ENCODE measurements around the gene DNAJC16.
"Not testable (repeated sequence)": the region's sequence is repeated elsewhere in the genome, so short reads cannot be mapped to it uniquely, and the experiment has no call there.

DNAJC16 gene

DNA sequence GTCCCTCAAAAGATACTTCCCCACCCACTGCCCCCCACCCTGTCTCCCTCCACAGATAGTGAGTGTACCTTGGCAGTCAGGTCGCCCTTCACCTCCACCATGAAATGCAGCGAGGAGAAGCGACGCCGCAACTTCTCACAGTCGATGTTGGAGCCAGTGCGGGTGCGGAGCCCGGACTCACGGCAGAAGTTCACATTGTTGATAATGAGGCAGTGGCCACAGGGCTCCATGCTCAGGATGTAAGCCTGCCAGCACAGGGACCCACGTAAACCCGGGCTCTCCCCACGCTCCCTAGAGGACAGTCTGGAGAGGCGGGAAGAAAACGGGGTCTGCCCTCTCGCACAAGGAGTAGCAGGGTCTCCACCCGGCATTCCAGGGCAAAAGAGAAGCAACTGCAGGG, 19.8 kb upstream of the DNAJC16 start:
- in situ Hi-C loops (cut with MboI; ENCODE audit: low sequenced_read_pairs), result no loop called here

DNA sequence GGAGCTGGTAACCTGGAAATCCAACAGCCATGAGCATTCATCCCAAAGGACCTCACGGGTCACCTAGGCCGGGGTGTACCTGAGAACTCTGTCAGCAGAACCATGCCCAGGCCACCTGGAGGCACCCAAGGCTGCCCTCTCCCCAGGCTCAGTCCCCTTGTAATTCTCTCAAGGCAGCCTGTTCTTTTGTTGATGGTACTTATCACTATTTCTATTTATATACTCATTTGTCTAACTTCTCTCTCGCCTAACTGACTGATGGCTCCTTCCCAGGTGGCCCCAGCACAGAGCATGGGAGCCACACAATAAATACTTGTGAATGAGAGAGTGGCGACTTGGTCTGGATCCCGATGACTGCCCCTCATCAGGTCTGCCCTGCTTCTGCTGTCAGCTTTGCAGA, 19.4 kb upstream of the DNAJC16 start:
- in situ Hi-C loops (cut with MboI; ENCODE audit: low sequenced_read_pairs), result no loop called here

DNA sequence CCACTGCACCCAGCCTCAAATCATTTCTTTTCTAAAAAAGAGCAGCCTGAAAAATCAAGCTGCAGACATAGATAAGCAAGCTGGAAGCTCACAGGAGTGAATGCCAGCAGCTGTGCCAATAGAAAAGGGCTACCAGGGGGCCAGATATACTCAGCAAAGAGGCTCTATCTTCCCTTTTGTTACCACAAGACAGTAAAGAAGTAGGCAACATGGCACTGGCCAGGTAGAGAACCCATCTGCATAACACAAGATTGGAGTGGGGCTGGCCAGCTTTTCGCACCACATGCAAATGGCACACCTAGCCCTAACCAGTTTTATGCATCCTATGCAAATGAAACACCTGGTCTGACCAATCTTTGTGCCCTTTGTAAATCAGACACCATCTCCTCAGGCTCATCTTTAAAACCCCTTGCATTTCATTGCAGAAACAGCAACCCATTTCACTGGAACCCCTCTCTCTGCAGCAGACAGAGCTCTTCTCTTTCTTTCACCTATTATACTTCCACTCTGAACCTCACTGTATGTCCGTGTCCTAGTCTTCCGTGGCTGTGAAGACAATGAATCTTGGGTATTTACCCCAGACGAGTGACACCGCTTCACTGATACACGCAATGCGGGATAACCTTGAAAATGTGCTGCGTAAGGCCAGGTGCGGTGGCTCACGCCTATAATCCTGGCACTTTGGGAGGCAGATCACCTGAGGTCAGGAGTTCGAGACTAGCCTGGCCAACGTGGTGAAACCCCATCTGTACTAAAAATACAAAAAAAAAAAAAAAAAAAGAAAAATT, 17.8 kb upstream of the DNAJC16 start:
- in situ Hi-C loops (cut with MboI; ENCODE audit: low sequenced_read_pairs), result no loop called here

DNA sequence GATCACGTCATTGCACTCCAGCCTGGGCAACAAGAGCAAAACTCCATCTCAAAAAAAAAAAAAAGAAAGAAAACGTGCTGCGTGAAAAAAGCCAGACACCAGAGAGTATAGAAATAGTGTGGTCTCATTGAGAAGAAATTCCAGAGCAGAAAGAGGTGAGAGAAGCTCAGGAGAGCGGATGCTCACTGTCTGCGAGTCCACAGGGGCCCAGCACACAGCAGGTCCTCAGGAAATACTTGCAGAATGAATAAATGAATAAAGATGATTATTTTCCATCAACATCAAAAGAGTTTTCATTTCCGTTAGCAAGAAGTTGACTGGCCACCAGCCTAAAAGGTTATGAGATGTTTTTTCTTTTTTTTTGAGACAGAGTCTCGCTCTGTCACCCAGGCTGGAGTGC, 17.1 kb upstream of the DNAJC16 start:
- in situ Hi-C loops (cut with MboI; ENCODE audit: low sequenced_read_pairs), result no loop called here

DNA sequence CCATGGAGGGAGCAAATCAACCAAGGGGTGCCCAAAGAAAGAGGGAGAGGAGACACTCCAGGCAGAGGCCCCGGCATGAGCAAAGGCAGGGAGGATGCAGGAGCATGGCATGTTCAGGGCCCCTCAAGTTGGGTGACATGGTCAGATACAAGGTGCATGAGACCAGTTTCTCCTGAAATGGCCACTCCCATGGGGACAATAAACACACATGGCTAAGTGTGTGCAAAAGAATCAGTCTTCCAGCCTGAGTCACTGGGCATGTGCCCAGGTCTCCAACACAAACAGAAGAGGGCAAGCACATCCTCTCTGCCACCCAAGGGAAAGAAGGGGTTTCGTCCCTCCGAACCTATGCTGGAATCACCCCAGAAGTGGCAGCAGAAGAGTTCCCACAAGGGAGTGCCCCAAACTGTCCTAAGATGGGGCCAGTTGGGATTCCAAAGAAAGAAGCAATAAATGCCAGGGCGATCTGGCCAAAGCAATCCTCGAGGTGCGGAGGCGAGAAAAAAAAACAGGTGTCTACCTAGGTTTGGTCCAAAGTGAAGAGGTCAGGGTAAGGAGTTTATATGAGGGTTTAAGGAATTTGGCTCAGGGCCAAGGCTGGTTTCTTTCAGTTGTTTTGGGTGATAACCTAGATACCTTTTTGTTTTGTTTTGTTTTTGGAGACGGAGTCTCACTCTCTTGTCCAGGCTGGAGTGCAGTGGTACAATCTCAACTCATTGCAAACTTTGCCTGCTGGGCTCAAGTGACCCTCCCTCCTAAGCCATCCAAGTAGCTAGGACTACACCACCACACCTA, 15.8 kb upstream of the DNAJC16 start:
- in situ Hi-C loops (cut with MboI; ENCODE audit: low sequenced_read_pairs), result no loop called here

DNA sequence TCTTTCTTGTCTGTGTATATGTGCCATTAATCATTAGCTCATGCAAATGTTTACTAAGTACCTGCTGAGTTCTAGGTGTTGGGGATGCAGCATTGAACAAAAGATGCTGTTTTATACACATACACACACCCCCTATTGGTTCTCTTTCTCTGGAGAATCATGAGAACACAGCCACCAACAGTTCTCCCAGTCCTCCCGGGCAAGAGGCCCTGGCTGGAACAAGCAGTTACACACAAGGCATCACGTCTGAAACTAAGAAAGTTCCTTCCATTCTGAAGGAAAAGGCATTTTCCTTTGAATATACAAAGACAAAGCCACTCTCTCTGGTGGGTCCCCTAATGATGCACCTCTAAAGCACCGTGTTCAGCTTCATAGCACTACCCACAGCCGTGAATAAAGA, 13.5 kb upstream of the DNAJC16 start:
- in situ Hi-C loops (cut with MboI; ENCODE audit: low sequenced_read_pairs), result no loop called here

DNA sequence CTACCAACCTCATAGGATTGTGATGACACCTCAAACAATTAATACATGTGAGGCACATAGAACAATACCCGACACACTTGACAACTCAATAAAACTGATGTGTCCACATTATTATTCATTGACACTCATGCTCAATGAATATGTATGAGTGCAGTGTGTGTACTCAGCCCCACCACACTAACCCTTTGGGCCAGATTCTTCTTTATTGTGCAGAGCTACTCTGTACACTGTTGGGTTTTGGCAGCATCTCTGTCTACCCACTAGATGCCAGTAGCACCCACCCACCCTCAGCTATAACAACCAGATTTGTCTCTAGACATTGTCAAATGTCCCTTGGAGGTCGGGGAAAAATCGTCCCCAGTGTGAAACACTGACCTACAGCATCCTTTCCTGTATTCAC, 12.7 kb upstream of the DNAJC16 start:
- in situ Hi-C loops (cut with MboI; ENCODE audit: low sequenced_read_pairs), result no loop called here

DNA sequence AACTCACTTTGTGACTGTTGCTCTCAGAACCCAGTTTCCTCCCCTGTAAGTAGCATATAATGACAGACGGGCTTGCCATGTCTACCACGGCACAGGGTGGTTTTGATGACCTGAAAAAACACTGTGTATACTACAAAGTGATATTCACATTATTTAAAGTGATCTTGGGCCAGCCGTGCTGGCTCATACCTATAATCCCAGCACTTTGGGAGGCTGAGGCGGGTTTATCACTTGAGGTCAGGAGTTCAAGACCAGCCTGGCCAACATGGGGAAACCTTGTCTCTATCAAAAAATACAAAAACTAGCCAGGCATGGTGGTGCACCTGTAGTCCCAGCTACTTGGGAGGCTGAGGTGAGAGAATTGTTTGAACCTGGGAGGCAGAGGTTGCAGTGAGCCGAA, 12.1 kb upstream of the DNAJC16 start:
- in situ Hi-C loops (cut with MboI; ENCODE audit: low sequenced_read_pairs), result not testable (repeated sequence)

DNA sequence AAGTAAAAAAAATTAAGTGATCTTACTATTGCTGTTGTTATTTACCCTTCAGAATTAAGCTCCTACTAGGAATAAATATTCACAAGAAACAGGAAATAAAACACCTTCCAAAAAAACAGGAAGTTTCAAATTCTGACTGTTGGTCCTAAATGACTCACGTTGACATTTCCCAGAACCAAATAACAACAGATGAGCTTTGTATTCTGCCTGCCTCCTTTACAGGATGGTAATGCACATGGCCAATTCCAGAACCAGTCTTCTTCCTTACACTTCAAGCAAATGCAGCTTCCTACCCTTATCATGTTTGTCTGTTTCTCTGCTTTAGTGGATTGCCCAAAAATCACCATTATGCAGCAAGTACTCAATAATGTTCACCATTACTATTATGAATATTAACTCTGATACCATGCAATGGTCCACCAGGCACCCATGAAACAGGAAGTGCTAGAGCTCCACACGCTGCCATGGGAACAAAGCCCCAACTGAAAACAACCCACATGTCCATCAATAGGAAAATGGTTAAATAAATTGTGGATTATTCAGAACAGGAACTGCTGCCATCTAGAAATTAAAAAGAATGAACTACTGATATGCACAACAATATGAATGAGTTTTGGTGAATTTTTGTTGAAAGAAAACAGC, 11.5 kb upstream of the DNAJC16 start:
- in situ Hi-C loops (cut with MboI; ENCODE audit: low sequenced_read_pairs), result no loop called here

DNA sequence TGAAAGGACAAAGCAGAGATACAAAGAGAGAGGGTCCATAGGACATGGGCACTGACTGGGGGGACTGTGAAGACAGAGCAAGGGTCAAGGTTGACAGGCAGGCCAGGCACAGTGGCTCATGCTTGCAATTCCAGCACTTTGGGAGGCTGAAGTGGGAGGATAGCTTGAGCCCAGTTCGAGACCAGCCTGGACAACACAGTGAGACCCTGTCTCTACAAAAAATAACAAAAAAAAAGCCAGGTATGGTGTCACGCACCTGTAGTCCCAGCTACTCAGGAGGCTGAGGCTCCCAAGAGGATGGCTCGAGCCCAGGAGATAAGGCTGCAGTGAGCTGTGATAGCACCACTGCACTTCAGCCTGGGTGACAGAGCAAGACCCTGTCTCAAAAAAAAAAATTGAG, 7.0 kb upstream of the DNAJC16 start:
- in situ Hi-C loops (cut with MboI; ENCODE audit: low sequenced_read_pairs), result no loop called here

DNA sequence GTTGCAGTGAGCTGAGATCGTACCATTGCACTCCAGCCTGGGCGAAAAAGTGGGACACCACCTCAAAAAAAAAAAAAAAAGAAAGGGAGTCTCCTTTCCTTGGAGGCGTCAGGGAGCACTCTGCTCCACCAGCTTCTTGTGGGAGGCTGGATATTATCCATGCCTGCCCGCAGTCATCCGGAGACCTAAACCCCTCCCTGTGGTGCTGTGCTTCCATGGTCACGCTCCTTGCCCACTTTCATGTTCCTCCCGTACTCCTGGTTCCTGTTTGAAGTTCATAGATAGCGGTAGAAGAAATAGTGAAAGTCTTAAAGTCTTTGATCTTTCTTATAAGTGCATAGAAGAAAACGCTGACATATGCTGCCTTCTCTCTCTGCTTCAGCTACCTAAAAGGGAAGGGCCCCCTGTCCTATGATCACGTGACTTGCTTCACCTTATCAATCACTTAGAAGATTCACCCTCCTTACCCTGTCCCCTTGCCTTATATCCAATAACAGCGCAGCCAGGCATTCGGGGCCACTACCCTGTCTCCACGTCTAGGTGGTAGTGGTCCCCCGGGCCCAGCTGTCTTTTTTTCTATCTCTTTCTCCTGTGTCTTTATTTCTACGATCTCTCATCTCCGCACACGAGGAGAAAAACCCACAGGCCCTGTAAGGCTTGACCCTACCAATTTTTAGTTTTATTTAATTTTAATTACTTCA, 5.3 kb upstream of the DNAJC16 start:
- in situ Hi-C loops (cut with MboI; ENCODE audit: low sequenced_read_pairs), result not testable (repeated sequence)

DNA sequence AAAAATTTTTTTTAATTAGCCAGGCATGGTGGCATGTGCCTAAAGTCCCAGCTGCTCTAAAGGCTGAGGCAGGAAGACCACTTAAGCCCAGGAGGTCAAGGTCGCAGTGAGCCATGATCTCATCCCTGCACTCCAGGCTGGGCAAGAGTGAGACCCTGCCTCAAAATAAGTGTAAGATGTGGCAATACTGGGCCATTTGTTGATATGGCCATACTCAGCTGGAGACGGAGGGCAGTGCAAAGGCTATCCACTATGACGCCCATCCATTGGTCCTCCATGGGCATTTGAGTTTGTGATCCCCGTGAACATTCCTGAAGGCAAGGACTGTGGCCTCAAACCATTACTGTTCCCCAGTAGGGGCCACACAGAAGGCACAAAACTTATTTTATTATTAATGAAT, 4.1 kb upstream of the DNAJC16 start:
- in situ Hi-C loops (cut with MboI; ENCODE audit: low sequenced_read_pairs), result no loop called here

DNA sequence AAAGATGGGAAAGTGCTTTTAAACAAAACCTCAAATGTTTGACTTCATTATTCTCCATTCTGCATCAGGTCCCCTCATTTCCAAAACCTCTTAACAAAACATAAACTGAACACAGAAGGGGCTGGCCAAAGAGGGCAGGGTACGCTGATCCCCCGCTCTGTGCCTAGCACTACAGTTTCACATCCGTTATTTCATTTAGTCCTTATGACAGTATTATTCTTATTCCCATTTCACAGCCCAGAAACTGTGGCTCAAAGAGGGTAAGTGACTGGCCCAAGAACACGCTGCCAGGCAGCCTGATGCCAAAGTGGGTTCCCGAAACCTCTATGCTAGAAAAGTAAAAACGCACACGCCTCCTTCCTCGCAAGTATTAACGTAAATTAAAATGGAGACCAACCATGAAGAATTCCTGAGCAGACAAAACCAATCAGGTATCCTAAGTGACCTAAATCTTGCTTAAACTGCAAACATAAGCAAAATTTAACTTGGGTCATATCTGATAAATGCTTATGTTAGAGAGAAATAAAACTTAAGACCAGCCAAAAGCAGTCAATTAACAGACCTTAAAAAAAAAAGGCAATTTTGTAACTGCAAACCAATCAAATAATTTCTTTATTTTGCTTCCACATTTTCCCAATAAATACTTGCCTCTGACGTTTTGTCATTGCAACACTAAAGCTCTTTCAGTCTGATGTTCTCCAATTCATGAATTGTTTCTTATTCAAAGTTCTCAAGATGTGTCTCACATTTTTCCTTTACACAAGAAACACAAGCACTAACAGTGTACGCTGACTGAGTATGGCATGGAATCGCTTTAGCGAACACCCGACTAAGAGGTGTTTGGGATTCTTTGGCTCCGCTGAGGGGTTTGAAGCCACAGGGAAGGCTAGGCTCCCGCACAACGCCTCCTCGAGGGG, 3.3 kb upstream of the DNAJC16 start:
- in situ Hi-C loops (cut with MboI; ENCODE audit: low sequenced_read_pairs), result no loop called here

DNA sequence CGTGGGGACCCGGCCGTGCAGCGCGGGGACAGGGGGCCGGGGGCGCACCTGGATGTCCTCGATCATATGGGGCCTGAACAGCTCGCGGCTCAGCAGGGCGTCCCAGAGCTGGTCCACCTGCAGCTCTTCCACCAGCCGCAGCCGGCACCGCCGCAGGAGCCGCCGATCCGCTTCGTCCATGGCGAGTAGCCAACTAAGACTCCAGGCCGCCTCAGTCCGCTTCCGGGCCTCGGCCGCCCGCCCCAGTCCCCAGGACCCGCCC, 2.7 kb upstream of the DNAJC16 start, which contains the start of gene CASP9:
Gene CASP9, minus strand, starts transcription at position 195 of the 262 bp plus-strand sequence. Its CDS starts 15 bp downstream, at position 180.
- in situ Hi-C loops (cut with MboI; ENCODE audit: low sequenced_read_pairs), result no loop called here

DNA sequence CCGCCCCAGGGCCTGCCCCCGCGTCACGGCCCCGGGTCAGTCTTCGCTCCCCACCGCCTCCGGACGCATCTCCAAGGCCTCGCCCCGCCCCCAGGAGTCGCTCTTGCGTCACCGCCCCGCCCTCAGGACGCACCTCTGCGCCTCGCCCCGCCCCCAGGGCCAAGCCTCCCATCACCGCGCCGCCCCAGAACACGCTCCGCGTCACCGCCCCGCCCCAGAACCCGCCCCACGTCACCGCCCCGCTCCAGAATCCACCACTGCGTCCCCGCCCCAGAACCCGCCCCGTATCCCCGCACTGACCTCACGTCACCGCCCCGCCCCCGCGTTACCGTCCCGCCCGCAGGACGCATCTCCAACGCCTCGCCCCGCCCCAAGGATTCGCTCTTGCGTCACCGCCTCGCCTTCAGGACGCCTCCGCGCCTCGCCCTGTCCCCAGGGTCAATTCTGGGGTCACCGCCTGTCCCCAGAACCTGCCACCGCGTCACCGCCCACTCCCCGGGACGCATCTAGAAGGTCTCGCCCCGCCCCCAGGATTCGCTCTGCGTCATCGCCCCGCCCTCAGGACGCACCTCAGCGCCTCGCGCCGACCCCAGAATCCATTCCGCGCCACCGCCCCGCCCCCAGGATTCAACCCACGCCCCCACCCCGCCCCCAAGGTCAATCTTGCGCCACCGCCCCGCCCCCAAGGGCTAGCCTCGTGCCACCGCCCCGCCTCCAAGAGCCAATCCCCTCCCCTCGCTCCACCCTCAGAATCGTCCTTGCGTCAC, 2.2 kb upstream of the DNAJC16 start:
- in situ Hi-C loops (cut with MboI; ENCODE audit: low sequenced_read_pairs), result no loop called here

DNA sequence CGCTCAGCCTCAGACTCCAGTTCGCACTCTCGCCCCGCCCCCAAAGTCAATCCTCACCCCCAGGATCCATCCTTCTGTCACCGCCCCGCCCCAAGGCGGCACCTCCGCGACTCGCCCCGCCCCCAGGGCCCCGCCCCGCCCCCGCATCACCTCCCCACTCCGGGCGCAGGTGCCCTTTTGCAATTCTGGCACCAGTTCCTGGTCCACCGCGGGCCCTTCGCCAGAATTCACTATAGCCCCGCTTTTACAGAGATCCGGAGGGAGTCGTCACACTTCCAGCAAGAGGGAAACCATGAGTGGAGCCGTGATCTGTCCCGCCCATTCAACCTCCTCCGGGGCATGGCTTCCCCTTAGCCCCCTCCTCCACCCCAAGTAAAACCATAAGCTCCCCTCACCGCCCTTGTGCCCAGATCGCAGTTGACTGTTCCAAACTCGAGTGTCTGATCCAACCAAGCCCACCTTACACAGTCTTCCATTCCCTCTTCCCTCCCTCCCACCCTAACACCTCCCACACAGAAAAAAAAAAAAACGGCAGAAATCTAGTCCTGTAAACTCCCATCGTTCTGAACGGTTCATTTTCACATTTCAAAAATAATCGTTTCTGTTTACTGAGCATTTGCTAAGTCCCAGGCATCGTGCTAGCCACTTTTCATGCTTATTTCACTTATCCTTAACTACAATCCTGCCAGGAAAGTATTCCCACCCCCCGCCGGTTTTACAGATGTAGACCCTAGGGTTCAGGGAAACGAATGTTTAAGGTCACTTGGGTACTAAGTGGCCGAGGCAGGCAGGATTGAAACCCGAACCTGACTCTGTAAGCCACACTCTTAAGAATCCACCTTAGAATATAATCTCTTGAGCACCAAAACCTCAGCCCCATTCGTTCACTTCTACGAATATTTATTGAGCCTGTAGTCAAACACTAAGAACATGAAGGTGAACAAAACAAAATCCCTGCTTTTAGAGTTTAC, 1.3 kb upstream of the DNAJC16 start:
- in situ Hi-C loops (cut with MboI; ENCODE audit: low sequenced_read_pairs), result no loop called here

DNA sequence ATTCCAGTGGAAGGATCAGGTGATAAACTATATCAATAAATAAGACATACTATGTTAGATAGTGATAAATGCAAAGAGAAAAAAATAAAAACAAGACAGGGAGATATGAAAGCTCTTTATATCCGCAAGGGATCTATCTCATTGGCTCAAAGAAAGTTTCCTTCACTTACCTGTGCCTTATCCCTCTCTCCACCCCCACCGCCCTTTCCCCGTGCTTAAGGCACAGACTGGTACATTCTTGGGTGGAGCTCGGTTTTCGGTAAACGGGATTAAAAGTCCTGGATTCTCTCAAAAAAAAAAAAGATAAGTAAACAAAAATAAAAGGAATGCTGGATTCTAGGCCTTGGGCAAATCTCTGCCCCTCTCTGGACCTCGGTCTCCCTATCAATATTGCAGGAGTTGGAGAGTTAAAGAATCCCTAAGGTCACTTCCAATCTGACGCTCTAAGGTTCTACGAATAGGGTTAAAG, 593 bp upstream of the DNAJC16 start:
- in situ Hi-C loops (cut with MboI; ENCODE audit: low sequenced_read_pairs), result no loop called here

DNA sequence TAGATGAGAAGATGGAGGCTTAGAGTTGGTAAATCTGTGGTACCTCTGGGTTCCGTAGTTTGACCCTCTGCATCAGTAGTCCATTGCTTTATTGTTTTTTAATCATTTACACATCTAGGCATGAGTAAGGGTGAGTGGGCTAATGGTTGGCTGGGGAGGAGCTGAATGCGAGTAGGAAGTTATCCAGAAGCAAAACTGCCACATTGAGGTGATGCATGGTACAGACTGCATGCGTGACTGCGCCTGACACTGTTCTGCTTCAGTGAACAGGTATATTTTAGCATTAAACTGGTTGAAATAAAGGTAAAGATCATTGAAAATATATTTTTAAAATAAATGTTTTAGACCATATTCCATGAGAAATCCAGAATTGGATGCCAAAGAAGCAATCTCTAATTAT, 4.4 kb downstream of the DNAJC16 start:
- in situ Hi-C loops (cut with MboI; ENCODE audit: low sequenced_read_pairs), result no loop called here

Data from HL-60/S4 (cell line).